ENCODE data around the gene MYOC. TPM values are rescaled to one million over a fixed set of nuclear protein-coding genes. Genes with fewer than 3 reads are reported as not detected.

Gene MYOC
- total and polyA plus RNA-seq, 2 donors (not counting 3 experiments of a cell fraction or from before 2014, with no cell fraction given) = not detected

GRCh38 chr1:171597203-171597602 lies 55.3 kb downstream of the MYOC start:
- BruUV-seq (replicated peaks) = no TSS peak

More at GRCh38 chr1:171597203-171597602, 55.3 kb downstream of the MYOC start:
- dilution Hi-C loops (cut with MboI; ENCODE audit: extremely low pct_ligation_motif_present, low sequenced_read_pairs) = no loop called here
- peaks cover 2 to 3% of the 10 kb centered on the region in 2 experiments for H3K36me3 ChIP-seq (ENCODE audit: control insufficient read depth in 2 of 2, extremely low read depth in 1 of 2, insufficient read depth in 2 of 2, low read length in 2 of 2)
- no peak overlapping the region for H2AFZ ChIP-seq (ENCODE audit: low read depth, low read length)
- no peak for TF ChIP-seq JUN (IDR thresholded peaks at IDR 0.05; ENCODE audit: borderline replicate concordance, insufficient read depth, insufficient read length, low read depth)
- no peak for TF ChIP-seq EZH2 (IDR thresholded peaks at IDR 0.05; ENCODE audit: borderline replicate concordance, low read depth, low read length, severe bottlenecking)
- TF ChIP-seq POLR2AphosphoS5 (IDR thresholded peaks at IDR 0.05; ENCODE audit: insufficient read depth, low read depth, low read length) = no peak
- TF ChIP-seq CTCF (IDR thresholded peaks at IDR 0.05; ENCODE audit: extremely low read depth in 1 of 2, insufficient read depth in 1 of 2, low read depth in 1 of 2, low read length in 2 of 2) = no peak
- TF ChIP-seq GATA2 (IDR thresholded peaks at IDR 0.05; ENCODE audit: insufficient read depth, insufficient read length, low read depth, low read length) = no peak
- TF ChIP-seq POLR2A (IDR thresholded peaks at IDR 0.05; ENCODE audit: low read depth, low read length) = no peak
- no peak for TF ChIP-seq FOS (IDR thresholded peaks at IDR 0.05; ENCODE audit: borderline replicate concordance, insufficient read depth, low read length)
- no peak for TF ChIP-seq MAX (IDR thresholded peaks at IDR 0.05; ENCODE audit: insufficient read depth, insufficient read length)
- no peak for TF ChIP-seq MYC (IDR thresholded peaks at IDR 0.05; ENCODE audit: low read depth, low read length)
- ChIA-PET POLR2A (no interaction called here), CTCF (interaction anchor here (1.5 to 1.7 kb wide), 2 partner anchors 47 to 119 kb away, joined by 3 to 6 read pairs; no protein-coding TSS in a partner anchor)
- no peaks in the 10 kb centered on the region for H3K4me1 ChIP-seq (ENCODE audit: control insufficient read depth, extremely low read depth, insufficient read depth, low read length)
- no peaks in the 10 kb centered on the region for H4K20me1 ChIP-seq (replicated peaks; ENCODE audit: control insufficient read depth, extremely low read depth, insufficient read depth, low read length)
- H3K4me2 ChIP-seq (ENCODE audit: insufficient read depth, low read length) = no peak overlapping the region
- no peaks in the 10 kb centered on the region for H3K9me1 ChIP-seq (replicated peaks; ENCODE audit: control insufficient read depth, extremely low read depth, insufficient read depth, low read length)
- intact Hi-C loops (cut with micrococcal nuclease) = no loop called here
- H3K27ac ChIP-seq (ENCODE audit: insufficient read depth, low read depth, low read length) = no peak overlapping the region
- DNase-seq (ENCODE audit: low read depth, low spot score) (no peak), FAIRE-seq (no peak)
- no peak overlapping the region for H3K9ac ChIP-seq (replicated peaks; ENCODE audit: extremely low read depth, insufficient read depth, low read length)
- H3K79me2 ChIP-seq (ENCODE audit: control insufficient read depth, insufficient read depth, low read length) = no peaks in the 10 kb centered on the region
- no peaks in the 10 kb centered on the region for H3K9me3 ChIP-seq (replicated peaks; ENCODE audit: control insufficient read depth, insufficient read depth, low read length)
- no peak overlapping the region for H3K4me3 ChIP-seq (replicated peaks in 1 of 3; ENCODE audit: insufficient read depth in 1 of 3, low read depth in 1 of 3, low read length in 3 of 3)
- no peaks in the 10 kb centered on the region for H3K27me3 ChIP-seq (ENCODE audit: control insufficient read depth in 2 of 2, insufficient read depth in 2 of 2, low read length in 2 of 2)
